Esophagus muscularis mucosa (tissue), 3 donors: ENCODE results near the gene CDH4.

ENCODE experiments used
- CTCF ChIP-seq, 3 experiments: fragments of 200-600 bp in 2 of 3; fragments of 450-650 bp in 1 of 3; sonication (generic) in 2 of 3; IDR thresholded peaks; one replicate each; pipeline ENCODE4 v1.5.1; 2017 to 2019; ENCODE audit warnings: antibody characterized with exemption in 3 of 3, mild to moderate bottlenecking in 2 of 3, moderate library complexity in 1 of 3
- POLR2A ChIP-seq: fragments of 450-650 bp; IDR thresholded peaks from one replicate; pipeline ENCODE4 v1.6.1; 2017; ENCODE audit warnings: antibody characterized with exemption, moderate library complexity, mild to moderate bottlenecking, low read depth
- POLR2AphosphoS5 ChIP-seq, 2 donors: sonication (generic); formaldehyde crosslinking; IDR thresholded peaks; one replicate each; pipeline ENCODE4 v1.6.1; 2017; ENCODE audit warnings: antibody characterized with exemption in 2 of 2

DNA sequence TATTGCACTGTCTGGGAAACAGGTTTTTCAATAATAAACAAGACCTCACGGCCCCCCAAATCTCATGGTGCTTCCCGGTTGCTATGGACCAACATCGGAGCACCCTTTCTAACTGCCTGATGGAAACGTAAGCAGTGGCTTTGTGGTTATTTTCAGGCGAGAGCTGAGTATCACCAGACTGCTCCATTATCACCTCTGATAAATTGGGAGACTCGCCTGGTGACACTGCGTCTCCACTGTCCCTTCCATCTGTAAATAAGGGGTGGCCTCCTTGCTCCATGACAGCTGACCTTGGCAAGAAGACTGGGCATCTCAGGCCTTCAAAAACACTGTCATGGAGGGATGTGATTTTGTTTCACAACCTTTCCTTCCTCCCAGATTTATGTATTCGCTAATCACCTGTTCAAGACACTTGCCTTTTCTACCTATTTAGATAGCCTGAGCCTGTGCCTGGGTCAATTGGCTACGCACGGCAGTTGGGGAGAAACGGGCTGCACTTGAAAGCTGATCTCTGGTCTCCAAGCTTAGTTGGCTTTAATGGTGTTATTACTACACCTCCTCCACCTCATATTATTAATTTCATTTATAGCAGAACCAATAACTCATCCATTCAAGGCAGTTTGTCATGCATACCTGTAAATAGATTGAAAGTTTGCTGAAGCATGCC, 17.7 kb upstream of the CDH4 start:
- TF ChIP-seq CTCF (IDR thresholded peaks at IDR 0.05) (no peak), POLR2A (no peak), POLR2AphosphoS5 (IDR thresholded peaks at IDR 0.05) (no peak)
